SK-N-MC (cell line): ENCODE measurements around the gene CLDN16.

ENCODE experiments used
- EZH2 ChIP-seq: fragments of 200-600 bp; sonication (generic); IDR thresholded peaks from one replicate; pipeline ENCODE4 v1.6.1; 2017; ENCODE audit warnings: antibody characterized with exemption
- POLR2AphosphoS5 ChIP-seq: IDR thresholded peaks from 2 replicates; pipeline ENCODE4 v1.6.1; 2012; ENCODE audit warnings: mild to moderate bottlenecking, low read depth, low read length, borderline replicate concordance

- no peak for TF ChIP-seq EZH2
- no peak for TF ChIP-seq POLR2AphosphoS5
These were observed 9.9 kb downstream of the CLDN16 start for GRCh38 chr3:190397889-190398288.
